Tibial nerve (tissue), 4 donors: ENCODE data around the gene RNF14. TPM values are rescaled to one million over a fixed set of nuclear protein-coding genes. Genes with fewer than 3 reads are reported as not detected.

Experiments used
- DNase-seq, 2 donors: peaks; one replicate each; pipeline ENCODE4 v3.0.0-alpha.2; 2019; ENCODE audit warnings: low spot score in 2 of 2
- H3K27ac ChIP-seq, 4 donors: fragments of 200-600 bp; sonication (generic) in 3 of 4; one replicate each; pipeline ENCODE4 v1.5.1; 2017 to 2019; ENCODE audit warnings: mild to moderate bottlenecking in 1 of 4
- H3K27me3 ChIP-seq, 2 donors: fragments of 200-600 bp; sonication (generic) in 1 of 2; one replicate each; pipeline versions ENCODE4 v1.5.1 to v1.6.0; 2017 to 2019
- H3K36me3 ChIP-seq, 3 donors: fragments of 200-600 bp; sonication (generic); one replicate each; pipeline ENCODE4 v1.5.1; 2018 to 2019
- H3K4me1 ChIP-seq, 4 donors: fragments of 200-600 bp; sonication (generic) in 3 of 4; one replicate each; pipeline ENCODE4 v1.5.1; 2017 to 2019
- H3K4me3 ChIP-seq, 4 donors: fragments of 200-600 bp; sonication (generic) in 3 of 4; one replicate each; pipeline ENCODE4 v1.5.1; 2017 to 2019; ENCODE audit warnings: mild to moderate bottlenecking in 1 of 4, moderate library complexity in 1 of 4
- H3K9me3 ChIP-seq, 4 donors: fragments of 200-600 bp; sonication (generic) in 3 of 4; one replicate each; pipeline ENCODE4 v1.5.1; 2017 to 2019
- EP300 ChIP-seq, 2 donors: sonication (generic); formaldehyde crosslinking; IDR thresholded peaks; one replicate each; pipeline ENCODE4 v1.6.1; 2017; ENCODE audit warnings: antibody characterized with exemption in 2 of 2, mild to moderate bottlenecking in 1 of 2
- POLR2A ChIP-seq, 2 donors: fragments of 450-650 bp; IDR thresholded peaks; one replicate each; pipeline ENCODE4 v1.6.1; 2017; ENCODE audit warnings: antibody characterized with exemption in 2 of 2, mild to moderate bottlenecking in 2 of 2, moderate library complexity in 2 of 2
- WGBS, 2 donors: methylation state at CpG; one replicate each; pipeline ENCODE4 v1.1.5; 2018; 5-methylcytosine and 5-hydroxymethylcytosine counted together
- total RNA-seq, 4 donors: library from RNA; depleted of rRNA; stranded (reverse); fragments of >200 nt; gene quantifications; one replicate each; pipeline ENCODE4 v1.1.0, GENCODE V29; 2016
- TF ChIP-seq, protein P1 (sequence below), 5 experiments: fragments of 200-600 bp in 3 of 5; fragments of 450-650 bp in 2 of 5; sonication (generic) in 3 of 5; IDR thresholded peaks; one replicate each; pipeline ENCODE4 v1.5.1; 2016 to 2019; ENCODE audit warnings: antibody characterized with exemption in 5 of 5, mild to moderate bottlenecking in 3 of 5, moderate library complexity in 2 of 5

RNF14 gene
- total RNA-seq, 4 donors from 2014 or later, result 48.0 to 70.5 (median 57.8) TPM

DNA sequence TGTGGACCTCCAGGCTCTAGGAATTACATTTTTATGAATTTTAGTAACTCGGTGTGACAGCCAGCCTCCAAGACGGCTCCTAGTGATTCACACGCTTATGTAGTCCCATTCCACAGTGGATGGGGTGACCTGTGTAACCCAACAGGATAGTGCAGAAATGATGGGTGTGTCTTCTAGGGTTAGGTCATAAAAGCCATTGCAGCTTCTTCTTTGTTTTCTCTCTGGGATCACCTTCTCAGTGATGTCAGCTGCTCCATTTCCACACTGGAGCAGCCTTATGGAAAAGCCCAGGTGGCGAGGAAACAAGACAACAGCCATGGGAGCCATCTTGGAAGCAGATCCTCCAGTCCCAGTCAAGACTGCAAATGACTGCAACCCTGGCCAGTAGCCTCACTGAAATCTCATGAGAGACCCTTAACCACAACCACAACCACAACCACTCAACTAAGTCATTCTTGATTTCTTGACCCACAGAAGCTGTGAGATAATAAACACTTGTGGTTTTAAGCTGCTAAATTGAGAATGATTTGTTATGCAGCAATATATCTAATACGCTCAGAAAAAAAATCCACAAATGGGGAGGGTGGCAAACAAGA, 49.0 kb downstream of the RNF14 start:
- 85 to 86% methylated on average over 5 of the region's 5 CpGs for WGBS, 2 donors
- Histone ChIP-seq H3K27me3 (no peaks in the 10 kb centered on the region), H3K36me3 (no peaks in the 10 kb centered on the region), H3K9me3 (no peaks in the 10 kb centered on the region), H3K4me1 (peaks cover 0 to 25% (median 9%) of the 10 kb centered on the region in 4 donors), H3K27ac (no peak overlapping the region), H3K4me3 (no peak overlapping the region)
- DNase-seq, result no peak
- TF ChIP-seq POLR2A (IDR thresholded peaks at IDR 0.05) (no peak), EP300 (IDR thresholded peaks at IDR 0.05) (no peak)
- TF ChIP-seq, protein P1, sequence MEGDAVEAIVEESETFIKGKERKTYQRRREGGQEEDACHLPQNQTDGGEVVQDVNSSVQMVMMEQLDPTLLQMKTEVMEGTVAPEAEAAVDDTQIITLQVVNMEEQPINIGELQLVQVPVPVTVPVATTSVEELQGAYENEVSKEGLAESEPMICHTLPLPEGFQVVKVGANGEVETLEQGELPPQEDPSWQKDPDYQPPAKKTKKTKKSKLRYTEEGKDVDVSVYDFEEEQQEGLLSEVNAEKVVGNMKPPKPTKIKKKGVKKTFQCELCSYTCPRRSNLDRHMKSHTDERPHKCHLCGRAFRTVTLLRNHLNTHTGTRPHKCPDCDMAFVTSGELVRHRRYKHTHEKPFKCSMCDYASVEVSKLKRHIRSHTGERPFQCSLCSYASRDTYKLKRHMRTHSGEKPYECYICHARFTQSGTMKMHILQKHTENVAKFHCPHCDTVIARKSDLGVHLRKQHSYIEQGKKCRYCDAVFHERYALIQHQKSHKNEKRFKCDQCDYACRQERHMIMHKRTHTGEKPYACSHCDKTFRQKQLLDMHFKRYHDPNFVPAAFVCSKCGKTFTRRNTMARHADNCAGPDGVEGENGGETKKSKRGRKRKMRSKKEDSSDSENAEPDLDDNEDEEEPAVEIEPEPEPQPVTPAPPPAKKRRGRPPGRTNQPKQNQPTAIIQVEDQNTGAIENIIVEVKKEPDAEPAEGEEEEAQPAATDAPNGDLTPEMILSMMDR (IDR thresholded peaks at IDR 0.05), result no peak

DNA sequence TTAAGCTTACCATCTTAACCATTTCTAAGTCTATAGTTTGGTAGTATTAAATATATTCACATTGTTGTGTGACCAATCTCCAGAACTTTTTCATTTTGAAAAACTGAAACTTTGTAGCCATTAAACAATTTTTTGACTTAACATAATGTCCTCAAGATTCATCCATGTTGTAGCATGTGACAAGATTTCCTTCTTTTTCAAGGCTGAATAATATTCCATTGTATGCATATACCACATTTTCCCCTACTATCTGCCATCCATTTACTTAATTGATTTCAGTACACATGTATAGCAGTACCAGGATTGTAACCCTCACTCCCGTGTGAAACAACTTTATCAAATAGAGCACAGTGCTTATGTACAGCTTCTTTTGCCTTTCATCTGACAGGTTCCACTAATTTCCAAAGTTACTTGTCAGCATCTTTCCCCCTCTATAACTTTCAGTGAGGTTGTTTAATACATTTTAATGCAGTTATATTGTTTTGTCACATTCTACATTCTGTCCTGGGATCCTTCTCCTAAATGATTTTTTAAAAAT, 51.3 kb downstream of the RNF14 start:
- TF ChIP-seq EP300 (IDR thresholded peaks at IDR 0.05) (no peak), POLR2A (IDR thresholded peaks at IDR 0.05) (no peak)
- TF ChIP-seq, protein P1 (IDR thresholded peaks at IDR 0.05), result no peak
- H3K27me3 ChIP-seq, result no peaks in the 10 kb centered on the region
- no peaks in the 10 kb centered on the region for H3K9me3 ChIP-seq
- no peak for DNase-seq
- H3K27ac ChIP-seq, result no peak overlapping the region
- H3K4me3 ChIP-seq, result no peak overlapping the region
- no peaks in the 10 kb centered on the region for H3K36me3 ChIP-seq
- H3K4me1 ChIP-seq, result peaks cover 0 to 11% (median 0%) of the 10 kb centered on the region in 4 donors
- WGBS, 2 donors, result 84 to 94% methylated on average over 1 of the region's 1 CpG

DNA sequence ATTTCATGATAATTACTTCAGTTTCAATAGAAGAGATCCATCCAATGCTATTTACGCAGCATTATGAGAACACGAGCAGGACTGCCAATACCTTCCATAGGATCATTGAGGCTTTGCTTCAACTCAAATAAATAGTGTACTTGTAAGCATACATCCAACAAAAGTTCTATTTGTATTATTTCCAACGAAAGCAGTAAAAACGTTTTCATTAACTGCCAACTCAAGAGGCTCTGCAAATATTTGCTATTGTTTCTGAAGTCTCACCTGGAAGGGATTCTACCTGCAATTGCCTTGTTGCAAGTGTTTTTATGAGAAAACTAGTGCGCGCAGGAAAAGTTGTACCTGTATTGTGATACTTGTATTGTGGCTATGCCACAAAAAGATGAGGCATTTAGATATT, 54.9 kb downstream of the RNF14 start:
- no peak for DNase-seq
- H3K27me3 ChIP-seq, result no peaks in the 10 kb centered on the region
- no peak overlapping the region for H3K27ac ChIP-seq
- H3K4me3 ChIP-seq, result no peak overlapping the region
- no peaks in the 10 kb centered on the region for H3K9me3 ChIP-seq
- WGBS, 2 donors, result 79 to 87% methylated on average over 6 of the region's 6 CpGs
- no peaks in the 10 kb centered on the region for H3K36me3 ChIP-seq
- H3K4me1 ChIP-seq, result peaks cover 0 to 10% (median 2%) of the 10 kb centered on the region in 4 donors
- TF ChIP-seq EP300 (IDR thresholded peaks at IDR 0.05) (no peak), POLR2A (IDR thresholded peaks at IDR 0.05) (no peak)
- TF ChIP-seq, protein P1 (IDR thresholded peaks at IDR 0.05), result no peak

DNA sequence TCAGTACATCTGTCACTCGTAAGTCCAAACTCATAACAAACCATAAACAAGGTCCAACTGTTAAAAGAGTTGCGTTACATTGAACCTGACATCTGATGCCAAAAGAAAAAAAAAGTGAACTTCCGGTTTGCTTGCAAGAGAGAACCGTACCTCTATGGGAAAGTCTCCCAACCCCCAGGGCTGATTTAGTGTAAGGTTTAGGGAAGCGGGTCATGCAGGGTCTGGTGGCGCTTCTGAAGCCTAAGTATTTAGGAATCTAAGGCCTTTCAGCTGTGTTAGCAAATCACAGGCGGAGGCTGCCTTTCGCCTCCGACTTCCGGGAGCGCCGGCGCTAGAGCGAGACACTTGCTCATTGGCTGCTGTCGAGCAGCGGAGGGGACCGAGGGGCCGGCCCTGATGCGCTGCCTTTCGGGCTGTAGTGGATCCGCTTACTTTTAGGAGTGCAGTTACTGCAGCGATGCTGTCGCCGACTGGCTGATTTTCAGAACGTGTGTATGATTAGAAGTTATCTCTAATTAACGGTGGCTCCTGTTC, 55.9 kb downstream of the RNF14 start:
- H3K36me3 ChIP-seq, result no peaks in the 10 kb centered on the region
- H3K27me3 ChIP-seq, result no peaks in the 10 kb centered on the region
- DNase-seq, result peak; percentile 65 to 70
- H3K27ac ChIP-seq, result peak overlapping the region; percentile 58 to 86 (median 76)
- 0 to 1% methylated on average over 20 to 26 of the region's 26 CpGs for WGBS, 2 donors
- H3K4me1 ChIP-seq, result peaks cover 0 to 10% (median 2%) of the 10 kb centered on the region in 4 donors
- H3K9me3 ChIP-seq, result no peaks in the 10 kb centered on the region
- H3K4me3 ChIP-seq, result peak overlapping the region; percentile 33 to 55 (median 37)
- TF ChIP-seq, protein P1 (IDR thresholded peaks at IDR 0.05), result peak in 1 of 5 experiments; percentile 8
- TF ChIP-seq EP300 (IDR thresholded peaks at IDR 0.05) (peak; percentile 58 to 71), POLR2A (IDR thresholded peaks at IDR 0.05) (peak in 1 of 2 donors; percentile 42)

DNA sequence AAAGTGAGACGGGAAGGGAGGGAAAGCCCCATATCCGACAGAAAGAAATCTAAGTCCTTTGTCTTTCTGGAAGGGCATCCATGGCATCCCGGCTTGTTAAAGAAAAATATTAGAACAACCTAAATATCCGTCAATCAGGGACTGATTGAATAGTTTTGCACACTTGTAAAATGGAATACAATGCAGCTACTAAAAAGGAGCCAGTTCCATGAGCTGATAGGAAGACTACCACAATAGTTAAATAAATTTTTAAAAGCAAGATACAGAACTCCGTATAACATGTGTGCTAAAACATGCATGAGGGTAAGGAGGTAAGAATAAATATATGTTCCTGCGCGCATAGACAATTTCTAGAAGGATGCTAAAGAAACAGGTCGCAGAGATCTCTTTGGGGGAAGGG, 56.7 kb downstream of the RNF14 start:
- WGBS, 2 donors, result 71 to 72% methylated on average over 8 of the region's 8 CpGs
- peak overlapping the region in 1 of 4 donors; percentile 55 for H3K4me3 ChIP-seq
- H3K27ac ChIP-seq, result peak overlapping the region in 1 of 4 donors; percentile 70
- H3K36me3 ChIP-seq, result no peaks in the 10 kb centered on the region
- H3K9me3 ChIP-seq, result no peaks in the 10 kb centered on the region
- DNase-seq, result no peak
- H3K4me1 ChIP-seq, result peaks cover 0 to 10% (median 2%) of the 10 kb centered on the region in 4 donors
- H3K27me3 ChIP-seq, result no peaks in the 10 kb centered on the region
- TF ChIP-seq, protein P1 (IDR thresholded peaks at IDR 0.05), result no peak
- TF ChIP-seq POLR2A (IDR thresholded peaks at IDR 0.05) (no peak), EP300 (IDR thresholded peaks at IDR 0.05) (no peak)
